ENCODE data around the gene SHC3. TPM values are rescaled to one million over a fixed set of nuclear protein-coding genes. Genes with fewer than 3 reads are reported as not detected.

Gene SHC3
- total RNA-seq, 2 experiments from 2014 or later: not detected

- ATAC-seq: no peak
- H3K4me1 Mint-ChIP-seq (ENCODE audit: low read depth): peaks cover 3% of the 10 kb centered on the region
- POLR2A ChIA-PET: no interaction called here
Observed at GRCh38 chr9:89093201-89093975, 85.2 kb downstream of the SHC3 start.

GRCh38 chr9:89089176-89089575, 89.4 kb downstream of the SHC3 start:
- TF ChIP-seq, protein P1, sequence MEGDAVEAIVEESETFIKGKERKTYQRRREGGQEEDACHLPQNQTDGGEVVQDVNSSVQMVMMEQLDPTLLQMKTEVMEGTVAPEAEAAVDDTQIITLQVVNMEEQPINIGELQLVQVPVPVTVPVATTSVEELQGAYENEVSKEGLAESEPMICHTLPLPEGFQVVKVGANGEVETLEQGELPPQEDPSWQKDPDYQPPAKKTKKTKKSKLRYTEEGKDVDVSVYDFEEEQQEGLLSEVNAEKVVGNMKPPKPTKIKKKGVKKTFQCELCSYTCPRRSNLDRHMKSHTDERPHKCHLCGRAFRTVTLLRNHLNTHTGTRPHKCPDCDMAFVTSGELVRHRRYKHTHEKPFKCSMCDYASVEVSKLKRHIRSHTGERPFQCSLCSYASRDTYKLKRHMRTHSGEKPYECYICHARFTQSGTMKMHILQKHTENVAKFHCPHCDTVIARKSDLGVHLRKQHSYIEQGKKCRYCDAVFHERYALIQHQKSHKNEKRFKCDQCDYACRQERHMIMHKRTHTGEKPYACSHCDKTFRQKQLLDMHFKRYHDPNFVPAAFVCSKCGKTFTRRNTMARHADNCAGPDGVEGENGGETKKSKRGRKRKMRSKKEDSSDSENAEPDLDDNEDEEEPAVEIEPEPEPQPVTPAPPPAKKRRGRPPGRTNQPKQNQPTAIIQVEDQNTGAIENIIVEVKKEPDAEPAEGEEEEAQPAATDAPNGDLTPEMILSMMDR (IDR thresholded peaks at IDR 0.05): no peak
- Mint-ChIP-seq H3K4me3 (no peak overlapping the region), H3K27me3 (peaks cover 13% of the 10 kb centered on the region), H3K4me1 (ENCODE audit: low read depth) (peaks cover 4% of the 10 kb centered on the region), H3K27ac (no peak overlapping the region), H3K36me3 (ENCODE audit: low read depth) (no peaks in the 10 kb centered on the region), H3K9me3 (no peaks in the 10 kb centered on the region)
- intact Hi-C loops (cut with micrococcal nuclease): no loop called here
- CTCF ChIA-PET: interaction anchor here (0.8 kb wide), 1 partner anchor 1445 kb away, joined by 3 read pairs; no protein-coding TSS in a partner anchor
- POLR2A ChIA-PET: no interaction called here
- ATAC-seq (no peak), DNase-seq (no peak)

More at GRCh38 chr9:89093201-89093975, 85.2 kb downstream of the SHC3 start:
- Mint-ChIP-seq H3K27me3 (peaks cover 7% of the 10 kb centered on the region), H3K4me3 (no peak overlapping the region), H3K27ac (no peak overlapping the region), H3K9me3 (peaks cover 3% of the 10 kb centered on the region), H3K36me3 (ENCODE audit: low read depth) (no peaks in the 10 kb centered on the region)
- intact Hi-C loops (cut with micrococcal nuclease): no loop called here
- TF ChIP-seq, protein P1 (IDR thresholded peaks at IDR 0.05): no peak
- CTCF ChIA-PET: no interaction called here
- no peak for DNase-seq

- Mint-ChIP-seq H3K4me1 (ENCODE audit: low read depth) (peaks cover 3% of the 10 kb centered on the region), H3K4me3 (no peak overlapping the region), H3K36me3 (ENCODE audit: low read depth) (no peaks in the 10 kb centered on the region), H3K27me3 (peaks cover 29% of the 10 kb centered on the region), H3K9me3 (no peaks in the 10 kb centered on the region), H3K27ac (no peak overlapping the region)
- TF ChIP-seq, protein P1 (IDR thresholded peaks at IDR 0.05): no peak
- DNase-seq: no peak
- POLR2A ChIA-PET: no interaction called here
- CTCF ChIA-PET: no interaction called here
- ATAC-seq: no peak
- intact Hi-C loops (cut with micrococcal nuclease): no loop called here
Observed at GRCh38 chr9:89083626-89084025, 95.0 kb downstream of the SHC3 start.

GRCh38 chr9:89080193-89080592, 98.4 kb downstream of the SHC3 start:
- H3K4me3 Mint-ChIP-seq: no peak overlapping the region
- H3K27me3 Mint-ChIP-seq: peaks cover 34% of the 10 kb centered on the region
- POLR2A ChIA-PET: no interaction called here
- H3K4me1 Mint-ChIP-seq (ENCODE audit: low read depth): no peaks in the 10 kb centered on the region
- CTCF ChIA-PET: no interaction called here
- TF ChIP-seq, protein P1 (IDR thresholded peaks at IDR 0.05): no peak
- DNase-seq (no peak), ATAC-seq (no peak)
- H3K9me3 Mint-ChIP-seq: no peaks in the 10 kb centered on the region
- H3K36me3 Mint-ChIP-seq (ENCODE audit: low read depth): no peaks in the 10 kb centered on the region
- no peak overlapping the region for H3K27ac Mint-ChIP-seq
- intact Hi-C loops (cut with micrococcal nuclease): no loop called here

- POLR2A ChIA-PET: no interaction called here
- CTCF ChIA-PET: interaction anchor here (0.5 kb wide), 1 partner anchor 61 kb away, joined by 3 read pairs; no protein-coding TSS in a partner anchor
- intact Hi-C loops (cut with micrococcal nuclease): no loop called here
- no peaks in the 10 kb centered on the region for H3K4me1 Mint-ChIP-seq (ENCODE audit: low read depth)
- H3K9me3 Mint-ChIP-seq: no peaks in the 10 kb centered on the region
- H3K36me3 Mint-ChIP-seq (ENCODE audit: low read depth): no peaks in the 10 kb centered on the region
- H3K27me3 Mint-ChIP-seq: peaks cover 31% of the 10 kb centered on the region
- H3K4me3 Mint-ChIP-seq: no peak overlapping the region
- ATAC-seq (no peak), DNase-seq (no peak)
- TF ChIP-seq, protein P1 (IDR thresholded peaks at IDR 0.05): no peak
- H3K27ac Mint-ChIP-seq: no peak overlapping the region
Observed at GRCh38 chr9:89079391-89079790, 99.2 kb downstream of the SHC3 start.

Measured in activated CD8-positive, alpha-beta T cell treated with anti-CD3 and anti-CD28 coated beads for 36 hours (primary cell).